GM12878 (cell line): ENCODE results near the gene SMAD2. TPM values are rescaled to one million over a fixed set of nuclear protein-coding genes. Genes with fewer than 3 reads are reported as not detected.

Experiments
- ATAC-seq: fragments of 200-7000 bp; cut with Tn5 transposase; 3 replicates; pipeline ENCODE4 v1.9.1; 2020; ENCODE audit warnings: mild to moderate bottlenecking, moderate library complexity
- BruUV-seq: library from RNA; stranded (reverse); fragments of 400-500 nt; replicated peaks from 2 replicates; lab custom pipeline; 2021; lab: Mats Ljungman, UMichigan
- CTCF ChIA-PET: fragments of 300-600 bp; sonication (Branson Sonifier 250); formaldehyde crosslinking; extraction: SDS; loops from one replicate; lab custom pipeline; 2021; ENCODE audit warnings: inconsistent platforms; lab: Yijun Ruan, JAX
- POLR2A ChIA-PET: fragments of 350-600 bp; formaldehyde crosslinking; extraction: SDS; loops from one replicate; lab custom pipeline; 2021; ENCODE audit warnings: inconsistent platforms; lab: Charles Lee
- RAD21 ChIA-PET: fragments of 300-600 bp; sonication (Branson Sonifier 250); formaldehyde crosslinking; loops from one replicate; lab custom pipeline; 2023; ENCODE audit warnings: antibody characterized with exemption; ENCODE audit not compliant: unreplicated experiment; lab: Charles Lee
- SMC1A ChIA-PET: fragments of 300-600 bp; sonication (Branson Sonifier 250); formaldehyde crosslinking; loops from one replicate; lab custom pipeline; 2023; ENCODE audit not compliant: unreplicated experiment, uncharacterized antibody; lab: Charles Lee
- DNase-seq: peaks from one replicate; pipeline ENCODE4 v3.0.0-alpha.2; 2011; ENCODE audit warnings: low read depth, low spot score
- FAIRE-seq: peaks from 3 replicates; lab custom pipeline; 2011; peaks lifted over from hg19 to GRCh38; lab: Jason Lieb, UNC
- H2AFZ ChIP-seq: 2 replicates; pipeline ENCODE4 v1.6.0; 2011; ENCODE audit warnings: low read depth, low read length, control low read depth; ENCODE audit not compliant: control insufficient read depth
- H3K27ac ChIP-seq: 2 replicates; pipeline ENCODE4 v1.5.1; 2011; ENCODE audit warnings: control low read depth; ENCODE audit not compliant: control insufficient read depth, insufficient read depth
- H3K27me3 ChIP-seq, 2 experiments: replicated peaks in 1 of 2; 2 replicates each; pipeline versions ENCODE4 v1.6.0 to v1.6.1; 2011; ENCODE audit warnings: low read length in 1 of 2; ENCODE audit not compliant: control insufficient read depth in 2 of 2, insufficient read depth in 2 of 2
- H3K36me3 ChIP-seq, 2 experiments: 2 replicates each; pipeline ENCODE4 v1.5.1; 2011; ENCODE audit warnings: low read length in 1 of 2; ENCODE audit not compliant: control insufficient read depth in 2 of 2, insufficient read depth in 2 of 2
- H3K4me1 ChIP-seq: 2 replicates; pipeline ENCODE4 v1.6.1; 2011; ENCODE audit warnings: mild to moderate bottlenecking, low read length, moderate library complexity, mixed read lengths; ENCODE audit not compliant: control insufficient read depth, insufficient read depth
- H3K4me2 ChIP-seq: 2 replicates; pipeline ENCODE4 v1.6.0; 2011; ENCODE audit warnings: control low read depth; ENCODE audit not compliant: control insufficient read depth, insufficient read depth
- H3K4me3 ChIP-seq: fragments of 200-600 bp; sonication (generic); 2 replicates; pipeline ENCODE4 v1.5.1; 2016
- H3K79me2 ChIP-seq: 2 replicates; pipeline ENCODE4 v1.6.0; 2011; ENCODE audit warnings: low read length; ENCODE audit not compliant: control insufficient read depth, insufficient read depth
- H3K9ac ChIP-seq: 2 replicates; pipeline ENCODE4 v1.8.0; 2011; ENCODE audit warnings: low read length, control low read depth, mixed read lengths; ENCODE audit not compliant: control insufficient read depth, insufficient read depth
- H3K9me3 ChIP-seq: replicated peaks from 3 replicates; pipeline ENCODE4 v1.5.1; 2011; ENCODE audit warnings: mild to moderate bottlenecking, low read length; ENCODE audit not compliant: control insufficient read depth, insufficient read depth
- H4K20me1 ChIP-seq: 2 replicates; pipeline ENCODE4 v1.6.0; 2011; ENCODE audit not compliant: control insufficient read depth, insufficient read depth
- ATF7 ChIP-seq: fragments of 450-650 bp; IDR thresholded peaks from 2 replicates; pipeline ENCODE4 v1.6.1; 2016; ENCODE audit warnings: low read depth, mild to moderate bottlenecking
- CREB1 ChIP-seq: IDR thresholded peaks from 2 replicates; pipeline ENCODE4 v1.6.1; 2012; ENCODE audit warnings: low read depth, mild to moderate bottlenecking, inconsistent platforms
- EED ChIP-seq: sonication (generic); IDR thresholded peaks from 2 replicates; pipeline ENCODE4 v1.6.1; 2016; ENCODE audit warnings: antibody characterized with exemption, low read depth
- HDAC2 ChIP-seq: fragments of 200-600 bp; sonication (generic); IDR thresholded peaks from 2 replicates; pipeline ENCODE4 v1.6.1; 2017
- RAD21 ChIP-seq: IDR thresholded peaks from 2 replicates; pipeline ENCODE4 v1.6.1; 2011; ENCODE audit warnings: mild to moderate bottlenecking, low read depth, low read length, moderate library complexity; ENCODE audit not compliant: insufficient read depth
- RCOR1 ChIP-seq: conservative IDR thresholded peaks from 2 replicates; pipeline ENCODE4 v1.6.1; 2012; ENCODE audit warnings: low read depth, low read length, improper control_type of control experiment
- SIN3A ChIP-seq: IDR thresholded peaks from 2 replicates; pipeline ENCODE4 v1.6.1; 2012; ENCODE audit warnings: low read depth, low read length, improper control_type of control experiment
- TARDBP ChIP-seq: IDR thresholded peaks from 2 replicates; pipeline ENCODE4 v1.6.1; 2016; ENCODE audit warnings: borderline replicate concordance
- TCF3 ChIP-seq: IDR thresholded peaks from 2 replicates; pipeline ENCODE4 v1.6.1; 2012; ENCODE audit warnings: low read depth, mild to moderate bottlenecking, low read length, borderline replicate concordance; ENCODE audit not compliant: insufficient read depth
- ZNF384 ChIP-seq: IDR thresholded peaks from 2 replicates; pipeline ENCODE4 v1.6.1; 2012; ENCODE audit warnings: low read depth, mild to moderate bottlenecking, low read length, improper control_type of control experiment, borderline replicate concordance
- ZNF622 ChIP-seq: fragments of 450-650 bp; IDR thresholded peaks from 2 replicates; pipeline ENCODE4 v1.6.1; 2017; ENCODE audit warnings: mild to moderate bottlenecking, inconsistent platforms
- WGBS: methylation state at CpG from one replicate; pipeline ENCODE4 v1.1.6; 2016; ENCODE audit warnings: low lambda C conversion rate; ENCODE audit not compliant: insufficient replicate concordance, insufficient coverage; ENCODE audit errors: missing lambda C conversion rate; 5-methylcytosine and 5-hydroxymethylcytosine counted together
- in situ Hi-C: fragments of 300-500 bp; cut with MboI; formaldehyde crosslinking; loops from 9 replicates; pipeline ENCODE4 v1.14.3; 2018; ENCODE audit warnings: mixed read lengths
- intact Hi-C: fragments of 100-400 bp; cut with micrococcal nuclease; formaldehyde crosslinking; loops from one replicate; pipeline ENCODE4 v1.14.2; 2022; ENCODE audit not compliant: unreplicated experiment
- polyA plus RNA-seq, 11 experiments: library from polyadenylated mRNA; depleted of rRNA in 4 of 11; unstranded in 6 of 11; stranded (reverse) in 5 of 11; fragments of >200 nt; fragmentation: Nextera tagmentation in 4 of 11; fragmentation: Illumina TruSeq in 1 of 11; extraction: Ambion mirVana in 4 of 11; extraction: Trizol in 1 of 11; gene quantifications; 1 replicate in 1 of 11; 2 replicates in 10 of 11; pipeline versions ENCODE4 v1.2.1 to v1.2.3, GENCODE V29; 2011 to 2016; ENCODE audit warnings: inconsistent platforms in 2 of 11, missing spikeins in 2 of 11, low read depth in 1 of 11
- total RNA-seq, 4 experiments: library from RNA; depleted of rRNA in 3 of 4; stranded (reverse); fragments of >200 nt in 3 of 4; fragmentation: Illumina TruSeq in 1 of 4; extraction: Trizol in 1 of 4; gene quantifications; 2 replicates each; pipeline versions ENCODE4 v1.2.1 to v1.2.3, GENCODE V29; 2013 to 2021
- TF ChIP-seq, protein P1 (sequence below): fragments of 450-650 bp; IDR thresholded peaks from 2 replicates; pipeline ENCODE4 v1.6.1; 2017; ENCODE audit warnings: mild to moderate bottlenecking, moderate library complexity
- TF ChIP-seq, protein P2 (sequence below): IDR thresholded peaks from 2 replicates; pipeline ENCODE4 v1.6.1; 2011; ENCODE audit warnings: borderline replicate concordance, low read depth, mild to moderate bottlenecking, moderate library complexity, mixed read lengths, low read length; ENCODE audit not compliant: insufficient read depth; ENCODE audit errors: extremely low read length
- TF ChIP-seq, protein P3 (sequence below): fragments of 450-650 bp; IDR thresholded peaks from 2 replicates; pipeline ENCODE4 v1.6.1; 2017; ENCODE audit warnings: mild to moderate bottlenecking
- TF ChIP-seq, protein P4 (sequence below): IDR thresholded peaks from 2 replicates; pipeline ENCODE4 v1.6.1; 2012; ENCODE audit warnings: mild to moderate bottlenecking, low read depth, low read length

SMAD2 gene
- total and polyA plus RNA-seq, 10 of the 15 experiments (the other 5 are each of a cell fraction or from before 2014, with no cell fraction given) = 28.8 to 111 (median 65.8) TPM

DNA sequence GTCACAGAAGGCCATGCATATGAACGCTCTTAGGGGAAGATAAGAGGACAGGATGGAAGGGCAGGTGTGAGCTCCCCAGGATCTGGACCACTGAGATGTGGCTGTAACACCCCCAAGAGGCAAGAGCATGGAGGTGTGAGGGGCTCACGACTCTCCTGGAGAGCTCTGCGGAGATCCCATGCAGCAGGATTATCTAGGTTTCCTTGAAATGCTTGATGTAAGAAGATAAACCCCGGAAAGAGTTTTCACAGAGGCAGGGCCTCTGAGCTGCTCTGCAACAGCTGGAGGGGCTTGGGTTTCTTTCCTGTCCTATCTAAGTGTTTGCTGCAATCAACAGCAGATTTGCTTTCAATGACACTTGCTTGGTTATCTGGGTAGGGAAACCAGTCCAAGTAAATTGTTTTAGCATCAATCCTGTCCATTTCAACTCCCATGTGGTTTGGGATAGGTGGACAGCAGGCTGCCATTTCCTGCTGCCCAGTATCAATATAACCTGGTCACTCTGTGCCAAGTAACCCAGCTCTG lies 138.9 kb downstream of the SMAD2 start:
- Histone ChIP-seq H4K20me1 (no peaks in the 10 kb centered on the region), H3K36me3 (no peaks in the 10 kb centered on the region), H3K9ac (no peak overlapping the region), H3K27me3 (no peaks in the 10 kb centered on the region), H3K4me1 (no peaks in the 10 kb centered on the region), H2AFZ (no peak overlapping the region), H3K27ac (no peak overlapping the region), H3K4me3 (no peak overlapping the region), H3K9me3 (no peaks in the 10 kb centered on the region), H3K4me2 (no peak overlapping the region), H3K79me2 (no peaks in the 10 kb centered on the region)
- FAIRE-seq = no peak
- WGBS = 36% methylated on average over 4 of the region's 4 CpGs
- ChIA-PET SMC1A (no interaction called here), CTCF (no interaction called here), POLR2A (no interaction called here), RAD21 (no interaction called here)
- no peak for ATAC-seq
- no peak for DNase-seq
- BruUV-seq = no TSS peak
- in situ Hi-C loops = no loop called here
- intact Hi-C loops = no loop called here
- TF ChIP-seq, protein P1, sequence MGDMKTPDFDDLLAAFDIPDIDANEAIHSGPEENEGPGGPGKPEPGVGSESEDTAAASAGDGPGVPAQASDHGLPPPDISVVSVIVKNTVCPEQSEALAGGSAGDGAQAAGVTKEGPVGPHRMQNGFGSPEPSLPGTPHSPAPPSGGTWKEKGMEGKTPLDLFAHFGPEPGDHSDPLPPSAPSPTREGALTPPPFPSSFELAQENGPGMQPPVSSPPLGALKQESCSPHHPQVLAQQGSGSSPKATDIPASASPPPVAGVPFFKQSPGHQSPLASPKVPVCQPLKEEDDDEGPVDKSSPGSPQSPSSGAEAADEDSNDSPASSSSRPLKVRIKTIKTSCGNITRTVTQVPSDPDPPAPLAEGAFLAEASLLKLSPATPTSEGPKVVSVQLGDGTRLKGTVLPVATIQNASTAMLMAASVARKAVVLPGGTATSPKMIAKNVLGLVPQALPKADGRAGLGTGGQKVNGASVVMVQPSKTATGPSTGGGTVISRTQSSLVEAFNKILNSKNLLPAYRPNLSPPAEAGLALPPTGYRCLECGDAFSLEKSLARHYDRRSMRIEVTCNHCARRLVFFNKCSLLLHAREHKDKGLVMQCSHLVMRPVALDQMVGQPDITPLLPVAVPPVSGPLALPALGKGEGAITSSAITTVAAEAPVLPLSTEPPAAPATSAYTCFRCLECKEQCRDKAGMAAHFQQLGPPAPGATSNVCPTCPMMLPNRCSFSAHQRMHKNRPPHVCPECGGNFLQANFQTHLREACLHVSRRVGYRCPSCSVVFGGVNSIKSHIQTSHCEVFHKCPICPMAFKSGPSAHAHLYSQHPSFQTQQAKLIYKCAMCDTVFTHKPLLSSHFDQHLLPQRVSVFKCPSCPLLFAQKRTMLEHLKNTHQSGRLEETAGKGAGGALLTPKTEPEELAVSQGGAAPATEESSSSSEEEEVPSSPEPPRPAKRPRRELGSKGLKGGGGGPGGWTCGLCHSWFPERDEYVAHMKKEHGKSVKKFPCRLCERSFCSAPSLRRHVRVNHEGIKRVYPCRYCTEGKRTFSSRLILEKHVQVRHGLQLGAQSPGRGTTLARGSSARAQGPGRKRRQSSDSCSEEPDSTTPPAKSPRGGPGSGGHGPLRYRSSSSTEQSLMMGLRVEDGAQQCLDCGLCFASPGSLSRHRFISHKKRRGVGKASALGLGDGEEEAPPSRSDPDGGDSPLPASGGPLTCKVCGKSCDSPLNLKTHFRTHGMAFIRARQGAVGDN = no peak
- TF ChIP-seq RAD21 = no peak
- TF ChIP-seq, protein P2, sequence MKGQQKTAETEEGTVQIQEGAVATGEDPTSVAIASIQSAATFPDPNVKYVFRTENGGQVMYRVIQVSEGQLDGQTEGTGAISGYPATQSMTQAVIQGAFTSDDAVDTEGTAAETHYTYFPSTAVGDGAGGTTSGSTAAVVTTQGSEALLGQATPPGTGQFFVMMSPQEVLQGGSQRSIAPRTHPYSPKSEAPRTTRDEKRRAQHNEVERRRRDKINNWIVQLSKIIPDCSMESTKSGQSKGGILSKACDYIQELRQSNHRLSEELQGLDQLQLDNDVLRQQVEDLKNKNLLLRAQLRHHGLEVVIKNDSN = no peak
- no peak for TF ChIP-seq TARDBP
- no peak for TF ChIP-seq TCF3
- TF ChIP-seq EED = no peak
- TF ChIP-seq ZNF622 = no peak
- no peak for TF ChIP-seq CREB1
- no peak for TF ChIP-seq ATF7
- TF ChIP-seq, protein P3, sequence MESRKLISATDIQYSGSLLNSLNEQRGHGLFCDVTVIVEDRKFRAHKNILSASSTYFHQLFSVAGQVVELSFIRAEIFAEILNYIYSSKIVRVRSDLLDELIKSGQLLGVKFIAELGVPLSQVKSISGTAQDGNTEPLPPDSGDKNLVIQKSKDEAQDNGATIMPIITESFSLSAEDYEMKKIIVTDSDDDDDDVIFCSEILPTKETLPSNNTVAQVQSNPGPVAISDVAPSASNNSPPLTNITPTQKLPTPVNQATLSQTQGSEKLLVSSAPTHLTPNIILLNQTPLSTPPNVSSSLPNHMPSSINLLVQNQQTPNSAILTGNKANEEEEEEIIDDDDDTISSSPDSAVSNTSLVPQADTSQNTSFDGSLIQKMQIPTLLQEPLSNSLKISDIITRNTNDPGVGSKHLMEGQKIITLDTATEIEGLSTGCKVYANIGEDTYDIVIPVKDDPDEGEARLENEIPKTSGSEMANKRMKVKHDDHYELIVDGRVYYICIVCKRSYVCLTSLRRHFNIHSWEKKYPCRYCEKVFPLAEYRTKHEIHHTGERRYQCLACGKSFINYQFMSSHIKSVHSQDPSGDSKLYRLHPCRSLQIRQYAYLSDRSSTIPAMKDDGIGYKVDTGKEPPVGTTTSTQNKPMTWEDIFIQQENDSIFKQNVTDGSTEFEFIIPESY = no peak
- TF ChIP-seq, protein P4, sequence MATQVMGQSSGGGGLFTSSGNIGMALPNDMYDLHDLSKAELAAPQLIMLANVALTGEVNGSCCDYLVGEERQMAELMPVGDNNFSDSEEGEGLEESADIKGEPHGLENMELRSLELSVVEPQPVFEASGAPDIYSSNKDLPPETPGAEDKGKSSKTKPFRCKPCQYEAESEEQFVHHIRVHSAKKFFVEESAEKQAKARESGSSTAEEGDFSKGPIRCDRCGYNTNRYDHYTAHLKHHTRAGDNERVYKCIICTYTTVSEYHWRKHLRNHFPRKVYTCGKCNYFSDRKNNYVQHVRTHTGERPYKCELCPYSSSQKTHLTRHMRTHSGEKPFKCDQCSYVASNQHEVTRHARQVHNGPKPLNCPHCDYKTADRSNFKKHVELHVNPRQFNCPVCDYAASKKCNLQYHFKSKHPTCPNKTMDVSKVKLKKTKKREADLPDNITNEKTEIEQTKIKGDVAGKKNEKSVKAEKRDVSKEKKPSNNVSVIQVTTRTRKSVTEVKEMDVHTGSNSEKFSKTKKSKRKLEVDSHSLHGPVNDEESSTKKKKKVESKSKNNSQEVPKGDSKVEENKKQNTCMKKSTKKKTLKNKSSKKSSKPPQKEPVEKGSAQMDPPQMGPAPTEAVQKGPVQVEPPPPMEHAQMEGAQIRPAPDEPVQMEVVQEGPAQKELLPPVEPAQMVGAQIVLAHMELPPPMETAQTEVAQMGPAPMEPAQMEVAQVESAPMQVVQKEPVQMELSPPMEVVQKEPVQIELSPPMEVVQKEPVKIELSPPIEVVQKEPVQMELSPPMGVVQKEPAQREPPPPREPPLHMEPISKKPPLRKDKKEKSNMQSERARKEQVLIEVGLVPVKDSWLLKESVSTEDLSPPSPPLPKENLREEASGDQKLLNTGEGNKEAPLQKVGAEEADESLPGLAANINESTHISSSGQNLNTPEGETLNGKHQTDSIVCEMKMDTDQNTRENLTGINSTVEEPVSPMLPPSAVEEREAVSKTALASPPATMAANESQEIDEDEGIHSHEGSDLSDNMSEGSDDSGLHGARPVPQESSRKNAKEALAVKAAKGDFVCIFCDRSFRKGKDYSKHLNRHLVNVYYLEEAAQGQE = no peak
- TF ChIP-seq SIN3A = no peak
- TF ChIP-seq RCOR1 = no peak
- no peak for TF ChIP-seq ZNF384
- TF ChIP-seq HDAC2 = no peak
